GM12878 (cell line): ENCODE data around the gene EGR1. TPM values are rescaled to one million over a fixed set of nuclear protein-coding genes. Genes with fewer than 3 reads are reported as not detected.

Source experiments
- ATAC-seq: fragments of 200-7000 bp; cut with Tn5 transposase; 3 replicates; pipeline ENCODE4 v1.9.1; 2020; ENCODE audit warnings: mild to moderate bottlenecking, moderate library complexity
- BruUV-seq: library from RNA; stranded (reverse); fragments of 400-500 nt; replicated peaks from 2 replicates; lab custom pipeline; 2021; lab: Mats Ljungman, UMichigan
- CTCF ChIA-PET: fragments of 300-600 bp; sonication (Branson Sonifier 250); formaldehyde crosslinking; extraction: SDS; loops from one replicate; lab custom pipeline; 2021; ENCODE audit warnings: inconsistent platforms; lab: Yijun Ruan, JAX
- POLR2A ChIA-PET: fragments of 350-600 bp; formaldehyde crosslinking; extraction: SDS; loops from one replicate; lab custom pipeline; 2021; ENCODE audit warnings: inconsistent platforms; lab: Charles Lee
- RAD21 ChIA-PET: fragments of 300-600 bp; sonication (Branson Sonifier 250); formaldehyde crosslinking; loops from one replicate; lab custom pipeline; 2023; ENCODE audit warnings: antibody characterized with exemption; ENCODE audit not compliant: unreplicated experiment; lab: Charles Lee
- SMC1A ChIA-PET: fragments of 300-600 bp; sonication (Branson Sonifier 250); formaldehyde crosslinking; loops from one replicate; lab custom pipeline; 2023; ENCODE audit not compliant: unreplicated experiment, uncharacterized antibody; lab: Charles Lee
- DNase-seq: peaks from one replicate; pipeline ENCODE4 v3.0.0-alpha.2; 2011; ENCODE audit warnings: low read depth, low spot score
- FAIRE-seq: peaks from 3 replicates; lab custom pipeline; 2011; peaks lifted over from hg19 to GRCh38; lab: Jason Lieb, UNC
- H2AFZ ChIP-seq: 2 replicates; pipeline ENCODE4 v1.6.0; 2011; ENCODE audit warnings: low read depth, low read length, control low read depth; ENCODE audit not compliant: control insufficient read depth
- H3K27ac ChIP-seq: 2 replicates; pipeline ENCODE4 v1.5.1; 2011; ENCODE audit warnings: control low read depth; ENCODE audit not compliant: control insufficient read depth, insufficient read depth
- H3K27me3 ChIP-seq, 2 experiments: replicated peaks in 1 of 2; 2 replicates each; pipeline versions ENCODE4 v1.6.0 to v1.6.1; 2011; ENCODE audit warnings: low read length in 1 of 2; ENCODE audit not compliant: control insufficient read depth in 2 of 2, insufficient read depth in 2 of 2
- H3K36me3 ChIP-seq, 2 experiments: 2 replicates each; pipeline ENCODE4 v1.5.1; 2011; ENCODE audit warnings: low read length in 1 of 2; ENCODE audit not compliant: control insufficient read depth in 2 of 2, insufficient read depth in 2 of 2
- H3K4me1 ChIP-seq: 2 replicates; pipeline ENCODE4 v1.6.1; 2011; ENCODE audit warnings: mild to moderate bottlenecking, low read length, moderate library complexity, mixed read lengths; ENCODE audit not compliant: control insufficient read depth, insufficient read depth
- H3K4me2 ChIP-seq: 2 replicates; pipeline ENCODE4 v1.6.0; 2011; ENCODE audit warnings: control low read depth; ENCODE audit not compliant: control insufficient read depth, insufficient read depth
- H3K4me3 ChIP-seq: fragments of 200-600 bp; sonication (generic); 2 replicates; pipeline ENCODE4 v1.5.1; 2016
- H3K79me2 ChIP-seq: 2 replicates; pipeline ENCODE4 v1.6.0; 2011; ENCODE audit warnings: low read length; ENCODE audit not compliant: control insufficient read depth, insufficient read depth
- H3K9ac ChIP-seq: 2 replicates; pipeline ENCODE4 v1.8.0; 2011; ENCODE audit warnings: low read length, control low read depth, mixed read lengths; ENCODE audit not compliant: control insufficient read depth, insufficient read depth
- H3K9me3 ChIP-seq: replicated peaks from 3 replicates; pipeline ENCODE4 v1.5.1; 2011; ENCODE audit warnings: mild to moderate bottlenecking, low read length; ENCODE audit not compliant: control insufficient read depth, insufficient read depth
- H4K20me1 ChIP-seq: 2 replicates; pipeline ENCODE4 v1.6.0; 2011; ENCODE audit not compliant: control insufficient read depth, insufficient read depth
- BRCA1 ChIP-seq: IDR thresholded peaks from 2 replicates; pipeline ENCODE4 v1.6.1; 2011; ENCODE audit warnings: low read depth, low read length, improper control_type of control experiment
- CHD4 ChIP-seq: fragments of 200-600 bp; sonication (generic); IDR thresholded peaks from 2 replicates; pipeline ENCODE4 v1.6.1; 2016; ENCODE audit warnings: mild to moderate bottlenecking
- HDGF ChIP-seq: fragments of 450-650 bp; IDR thresholded peaks from 2 replicates; pipeline ENCODE4 v1.6.1; 2016; ENCODE audit warnings: antibody characterized with exemption
- KLF5 ChIP-seq: fragments of 450-650 bp; IDR thresholded peaks from 2 replicates; pipeline ENCODE4 v1.6.1; 2014; ENCODE audit warnings: mild to moderate bottlenecking; ENCODE audit not compliant: partially characterized antibody
- NFYA ChIP-seq: IDR thresholded peaks from 2 replicates; pipeline ENCODE4 v1.6.1; 2011; ENCODE audit warnings: low read depth, mild to moderate bottlenecking, low read length, improper control_type of control experiment, borderline replicate concordance
- SMAD5 ChIP-seq: IDR thresholded peaks from 2 replicates; pipeline ENCODE4 v1.6.1; 2016; ENCODE audit warnings: antibody characterized with exemption, low read depth
- ZNF207 ChIP-seq: fragments of 450-650 bp; IDR thresholded peaks from 2 replicates; pipeline ENCODE4 v1.6.1; 2014; ENCODE audit warnings: antibody characterized with exemption, mild to moderate bottlenecking, borderline replicate concordance
- WGBS: methylation state at CpG from one replicate; pipeline ENCODE4 v1.1.6; 2016; ENCODE audit warnings: low lambda C conversion rate; ENCODE audit not compliant: insufficient replicate concordance, insufficient coverage; ENCODE audit errors: missing lambda C conversion rate; 5-methylcytosine and 5-hydroxymethylcytosine counted together
- in situ Hi-C: fragments of 300-500 bp; cut with MboI; formaldehyde crosslinking; loops from 9 replicates; pipeline ENCODE4 v1.14.3; 2018; ENCODE audit warnings: mixed read lengths
- intact Hi-C: fragments of 100-400 bp; cut with micrococcal nuclease; formaldehyde crosslinking; loops from one replicate; pipeline ENCODE4 v1.14.2; 2022; ENCODE audit not compliant: unreplicated experiment
- polyA plus RNA-seq, 11 experiments: library from polyadenylated mRNA; depleted of rRNA in 4 of 11; unstranded in 6 of 11; stranded (reverse) in 5 of 11; fragments of >200 nt; fragmentation: Nextera tagmentation in 4 of 11; fragmentation: Illumina TruSeq in 1 of 11; extraction: Ambion mirVana in 4 of 11; extraction: Trizol in 1 of 11; gene quantifications; 1 replicate in 1 of 11; 2 replicates in 10 of 11; pipeline versions ENCODE4 v1.2.1 to v1.2.3, GENCODE V29; 2011 to 2016; ENCODE audit warnings: inconsistent platforms in 2 of 11, missing spikeins in 2 of 11, low read depth in 1 of 11
- total RNA-seq, 4 experiments: library from RNA; depleted of rRNA in 3 of 4; stranded (reverse); fragments of >200 nt in 3 of 4; fragmentation: Illumina TruSeq in 1 of 4; extraction: Trizol in 1 of 4; gene quantifications; 2 replicates each; pipeline versions ENCODE4 v1.2.1 to v1.2.3, GENCODE V29; 2013 to 2021
- TF ChIP-seq, protein P1 (sequence below): fragments of 150-350 bp; IDR thresholded peaks from 2 replicates; pipeline ENCODE4 v1.6.1; 2014; ENCODE audit warnings: mild to moderate bottlenecking, low read depth, low read length
- TF ChIP-seq, protein P2 (sequence below): IDR thresholded peaks from 2 replicates; pipeline ENCODE4 v1.6.1; 2012; ENCODE audit warnings: mild to moderate bottlenecking, low read depth, low read length
- TF ChIP-seq, protein P3 (sequence below): fragments of 450-650 bp; IDR thresholded peaks from 2 replicates; pipeline ENCODE4 v1.6.1; 2017; ENCODE audit warnings: mild to moderate bottlenecking, moderate library complexity

The EGR1 gene
- total and polyA plus RNA-seq, 10 of the 15 experiments (the other 5 are each of a cell fraction or from before 2014, with no cell fraction given), result 0.89 to 7.3 (median 2.5) TPM

DNA sequence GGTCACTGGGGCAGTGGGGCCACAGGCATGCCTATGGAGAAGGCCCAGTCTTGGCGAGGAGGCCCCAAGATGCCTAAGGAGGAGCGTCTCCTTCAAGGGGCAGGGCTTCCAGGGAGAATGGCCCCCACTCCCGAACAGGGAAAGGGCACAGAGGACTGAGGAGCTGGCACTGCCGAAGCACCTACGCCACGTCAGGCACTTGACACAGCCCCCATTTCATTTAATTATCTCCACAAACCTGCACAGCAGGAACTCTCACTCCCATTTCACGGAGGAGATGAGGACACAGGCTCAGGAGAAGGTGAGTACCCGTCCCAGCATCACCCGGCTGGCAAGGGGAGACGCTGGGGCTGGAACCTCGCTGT is 26.0 kb downstream of the EGR1 start (continued):
- no peak for TF ChIP-seq SMAD5
- TF ChIP-seq, protein P1, sequence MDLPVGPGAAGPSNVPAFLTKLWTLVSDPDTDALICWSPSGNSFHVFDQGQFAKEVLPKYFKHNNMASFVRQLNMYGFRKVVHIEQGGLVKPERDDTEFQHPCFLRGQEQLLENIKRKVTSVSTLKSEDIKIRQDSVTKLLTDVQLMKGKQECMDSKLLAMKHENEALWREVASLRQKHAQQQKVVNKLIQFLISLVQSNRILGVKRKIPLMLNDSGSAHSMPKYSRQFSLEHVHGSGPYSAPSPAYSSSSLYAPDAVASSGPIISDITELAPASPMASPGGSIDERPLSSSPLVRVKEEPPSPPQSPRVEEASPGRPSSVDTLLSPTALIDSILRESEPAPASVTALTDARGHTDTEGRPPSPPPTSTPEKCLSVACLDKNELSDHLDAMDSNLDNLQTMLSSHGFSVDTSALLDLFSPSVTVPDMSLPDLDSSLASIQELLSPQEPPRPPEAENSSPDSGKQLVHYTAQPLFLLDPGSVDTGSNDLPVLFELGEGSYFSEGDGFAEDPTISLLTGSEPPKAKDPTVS, result no peak

DNA sequence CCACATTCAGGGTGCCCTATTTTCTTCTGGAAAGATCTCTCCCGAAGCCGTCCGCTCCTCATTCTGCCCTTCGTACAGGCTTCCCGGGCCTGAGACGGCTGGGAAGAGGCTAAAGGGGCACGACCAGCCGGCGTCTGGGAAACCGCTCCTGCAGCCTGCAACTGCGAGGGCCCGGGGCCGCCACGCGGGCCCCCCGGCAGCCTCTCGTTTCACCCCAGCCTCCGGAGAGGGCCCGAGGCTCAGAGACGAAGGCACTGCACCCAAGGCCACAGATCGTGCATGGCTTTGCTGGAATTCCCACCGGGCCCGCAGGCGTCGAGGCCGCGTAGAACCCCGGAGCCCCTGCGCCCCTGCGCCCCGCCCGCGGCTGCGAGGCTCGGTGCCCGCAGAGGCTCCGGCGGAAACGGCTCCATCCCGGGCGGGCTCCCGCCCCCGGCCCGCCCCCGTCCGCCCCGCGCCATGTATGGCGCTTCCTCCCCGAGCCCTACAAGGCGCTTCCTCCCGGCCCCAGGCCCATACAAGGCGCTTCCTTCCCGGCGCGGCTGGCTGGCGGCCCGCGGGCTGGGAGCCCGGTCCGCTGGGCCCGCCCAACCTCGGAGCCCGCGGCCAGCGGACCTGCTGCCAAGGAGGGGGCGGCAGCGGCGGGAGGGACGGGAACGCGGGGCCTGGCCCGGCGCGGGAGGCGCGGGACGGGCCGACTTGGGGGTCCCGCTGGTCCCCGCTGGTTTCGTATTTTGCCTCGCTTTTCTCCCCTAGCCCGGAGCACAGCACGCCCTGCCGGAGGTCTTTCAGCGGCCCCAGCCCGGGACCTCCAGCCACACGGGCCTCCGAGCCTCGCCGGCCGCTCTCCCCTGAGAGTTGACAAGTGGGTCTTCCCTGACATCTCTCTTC is 26.6 kb downstream of the EGR1 start:
- FAIRE-seq (no peak), ATAC-seq (peak; percentile 99), DNase-seq (peak; percentile 23)
- BruUV-seq, result no TSS peak
- peak overlapping the region; percentile 93 for H3K4me2 ChIP-seq
- ChIA-PET RAD21 (interaction anchor here (2.3 kb wide), 1 partner anchor 11 kb away, joined by 13 read pairs; no protein-coding TSS in a partner anchor), SMC1A (interaction anchor here (1.3 kb wide), 1 partner anchor 11 kb away, joined by 8 read pairs; no protein-coding TSS in a partner anchor), CTCF (interaction anchor here (1.3 to 1.4 kb wide), 2 partner anchors 12 to 27 kb away, joined by 9 to 13 read pairs; partner anchors contain the start of gene EGR1), POLR2A (interaction anchor here (1.3 kb wide), 1 partner anchor 27 kb away, joined by 4 read pairs; the partner anchor contains the start of gene EGR1)
- peaks cover 3 to 9% of the 10 kb centered on the region in 2 experiments; a peak in 3 of 4 replicates for H3K27me3 ChIP-seq
- no peaks in the 10 kb centered on the region for H4K20me1 ChIP-seq
- peak overlapping the region; percentile 30; the same call in 1 of the 2 replicates for H3K9ac ChIP-seq
- H3K27ac ChIP-seq, result no peak overlapping the region
- H3K4me3 ChIP-seq, result peak overlapping the region; percentile 60
- H2AFZ ChIP-seq, result peak overlapping the region; percentile 75
- peaks cover 7% of the 10 kb centered on the region; the same call in 1 of the 2 replicates for H3K4me1 ChIP-seq
- H3K79me2 ChIP-seq, result no peaks in the 10 kb centered on the region
- no peaks in the 10 kb centered on the region for H3K9me3 ChIP-seq
- intact Hi-C loops, result loop anchor here (1.0 kb wide), 1 partner anchor 27 kb away; the partner anchor contains the start of gene EGR1
- H3K36me3 ChIP-seq, result no peaks in the 10 kb centered on the region
- in situ Hi-C loops, result no loop called here
- WGBS, result 6% methylated on average over 58 of the region's 93 CpGs
- TF ChIP-seq ZNF207 (peak; percentile 39; the same call in 1 of the 2 replicates), BRCA1 (no peak), NFYA (no peak), HDGF (no peak), KLF5 (no peak), CHD4 (no peak)
- TF ChIP-seq, protein P2, sequence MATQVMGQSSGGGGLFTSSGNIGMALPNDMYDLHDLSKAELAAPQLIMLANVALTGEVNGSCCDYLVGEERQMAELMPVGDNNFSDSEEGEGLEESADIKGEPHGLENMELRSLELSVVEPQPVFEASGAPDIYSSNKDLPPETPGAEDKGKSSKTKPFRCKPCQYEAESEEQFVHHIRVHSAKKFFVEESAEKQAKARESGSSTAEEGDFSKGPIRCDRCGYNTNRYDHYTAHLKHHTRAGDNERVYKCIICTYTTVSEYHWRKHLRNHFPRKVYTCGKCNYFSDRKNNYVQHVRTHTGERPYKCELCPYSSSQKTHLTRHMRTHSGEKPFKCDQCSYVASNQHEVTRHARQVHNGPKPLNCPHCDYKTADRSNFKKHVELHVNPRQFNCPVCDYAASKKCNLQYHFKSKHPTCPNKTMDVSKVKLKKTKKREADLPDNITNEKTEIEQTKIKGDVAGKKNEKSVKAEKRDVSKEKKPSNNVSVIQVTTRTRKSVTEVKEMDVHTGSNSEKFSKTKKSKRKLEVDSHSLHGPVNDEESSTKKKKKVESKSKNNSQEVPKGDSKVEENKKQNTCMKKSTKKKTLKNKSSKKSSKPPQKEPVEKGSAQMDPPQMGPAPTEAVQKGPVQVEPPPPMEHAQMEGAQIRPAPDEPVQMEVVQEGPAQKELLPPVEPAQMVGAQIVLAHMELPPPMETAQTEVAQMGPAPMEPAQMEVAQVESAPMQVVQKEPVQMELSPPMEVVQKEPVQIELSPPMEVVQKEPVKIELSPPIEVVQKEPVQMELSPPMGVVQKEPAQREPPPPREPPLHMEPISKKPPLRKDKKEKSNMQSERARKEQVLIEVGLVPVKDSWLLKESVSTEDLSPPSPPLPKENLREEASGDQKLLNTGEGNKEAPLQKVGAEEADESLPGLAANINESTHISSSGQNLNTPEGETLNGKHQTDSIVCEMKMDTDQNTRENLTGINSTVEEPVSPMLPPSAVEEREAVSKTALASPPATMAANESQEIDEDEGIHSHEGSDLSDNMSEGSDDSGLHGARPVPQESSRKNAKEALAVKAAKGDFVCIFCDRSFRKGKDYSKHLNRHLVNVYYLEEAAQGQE, result no peak
- TF ChIP-seq, protein P3, sequence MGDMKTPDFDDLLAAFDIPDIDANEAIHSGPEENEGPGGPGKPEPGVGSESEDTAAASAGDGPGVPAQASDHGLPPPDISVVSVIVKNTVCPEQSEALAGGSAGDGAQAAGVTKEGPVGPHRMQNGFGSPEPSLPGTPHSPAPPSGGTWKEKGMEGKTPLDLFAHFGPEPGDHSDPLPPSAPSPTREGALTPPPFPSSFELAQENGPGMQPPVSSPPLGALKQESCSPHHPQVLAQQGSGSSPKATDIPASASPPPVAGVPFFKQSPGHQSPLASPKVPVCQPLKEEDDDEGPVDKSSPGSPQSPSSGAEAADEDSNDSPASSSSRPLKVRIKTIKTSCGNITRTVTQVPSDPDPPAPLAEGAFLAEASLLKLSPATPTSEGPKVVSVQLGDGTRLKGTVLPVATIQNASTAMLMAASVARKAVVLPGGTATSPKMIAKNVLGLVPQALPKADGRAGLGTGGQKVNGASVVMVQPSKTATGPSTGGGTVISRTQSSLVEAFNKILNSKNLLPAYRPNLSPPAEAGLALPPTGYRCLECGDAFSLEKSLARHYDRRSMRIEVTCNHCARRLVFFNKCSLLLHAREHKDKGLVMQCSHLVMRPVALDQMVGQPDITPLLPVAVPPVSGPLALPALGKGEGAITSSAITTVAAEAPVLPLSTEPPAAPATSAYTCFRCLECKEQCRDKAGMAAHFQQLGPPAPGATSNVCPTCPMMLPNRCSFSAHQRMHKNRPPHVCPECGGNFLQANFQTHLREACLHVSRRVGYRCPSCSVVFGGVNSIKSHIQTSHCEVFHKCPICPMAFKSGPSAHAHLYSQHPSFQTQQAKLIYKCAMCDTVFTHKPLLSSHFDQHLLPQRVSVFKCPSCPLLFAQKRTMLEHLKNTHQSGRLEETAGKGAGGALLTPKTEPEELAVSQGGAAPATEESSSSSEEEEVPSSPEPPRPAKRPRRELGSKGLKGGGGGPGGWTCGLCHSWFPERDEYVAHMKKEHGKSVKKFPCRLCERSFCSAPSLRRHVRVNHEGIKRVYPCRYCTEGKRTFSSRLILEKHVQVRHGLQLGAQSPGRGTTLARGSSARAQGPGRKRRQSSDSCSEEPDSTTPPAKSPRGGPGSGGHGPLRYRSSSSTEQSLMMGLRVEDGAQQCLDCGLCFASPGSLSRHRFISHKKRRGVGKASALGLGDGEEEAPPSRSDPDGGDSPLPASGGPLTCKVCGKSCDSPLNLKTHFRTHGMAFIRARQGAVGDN, result no peak
